Trophoblast cell (in vitro differentiated cells and primary cell): ENCODE data around the gene PHF14.

ENCODE experiments used
- DNase-seq, 2 donors: peaks; one replicate each; pipeline ENCODE4 v3.0.0-alpha.2; 2016
- H2AFZ ChIP-seq: 2 replicates; pipeline ENCODE4 v1.6.1; 2013; ENCODE audit warnings: low read length, moderate library complexity, mild to moderate bottlenecking; ENCODE audit not compliant: insufficient read depth, poor library complexity
- H2AK5ac ChIP-seq: 2 replicates; pipeline ENCODE4 v1.6.1; 2013; ENCODE audit warnings: mild to moderate bottlenecking, low read length
- H2BK120ac ChIP-seq: 2 replicates; pipeline ENCODE4 v1.6.1; 2013; ENCODE audit warnings: low read length, mild to moderate bottlenecking, moderate library complexity; ENCODE audit not compliant: insufficient read depth, poor library complexity
- H2BK12ac ChIP-seq: 2 replicates; pipeline ENCODE4 v1.6.1; 2013; ENCODE audit warnings: mild to moderate bottlenecking, low read length, moderate library complexity
- H2BK5ac ChIP-seq: 2 replicates; pipeline ENCODE4 v1.6.1; 2013; ENCODE audit warnings: low read length, low read depth, moderate library complexity, mild to moderate bottlenecking; ENCODE audit not compliant: poor library complexity
- H3K14ac ChIP-seq: 2 replicates; pipeline ENCODE4 v1.6.1; 2013; ENCODE audit warnings: mild to moderate bottlenecking, low read length
- H3K18ac ChIP-seq: 2 replicates; pipeline ENCODE4 v1.6.1; 2013; ENCODE audit warnings: mild to moderate bottlenecking, low read length
- H3K23ac ChIP-seq: 2 replicates; pipeline ENCODE4 v1.6.1; 2013; ENCODE audit warnings: low read length
- H3K27ac ChIP-seq: 2 replicates; pipeline ENCODE4 v1.5.1; 2013; ENCODE audit warnings: low read depth, mild to moderate bottlenecking, inconsistent platforms, low read length, moderate library complexity
- H3K27me3 ChIP-seq: 2 replicates; pipeline ENCODE4 v1.6.1; 2013; ENCODE audit warnings: inconsistent platforms, mild to moderate bottlenecking, low read length, moderate library complexity; ENCODE audit not compliant: insufficient read depth
- H3K36me3 ChIP-seq, 2 experiments: 1 replicate in 1 of 2; 2 replicates in 1 of 2; pipeline ENCODE4 v1.6.1; 2013; ENCODE audit warnings: low read length in 2 of 2, mild to moderate bottlenecking in 2 of 2, moderate library complexity in 1 of 2; ENCODE audit not compliant: insufficient read depth in 2 of 2, control insufficient read depth in 1 of 2
- H3K4ac ChIP-seq: 2 replicates; pipeline ENCODE4 v1.6.1; 2013; ENCODE audit warnings: low read depth, mild to moderate bottlenecking, low read length, moderate library complexity
- H3K4me1 ChIP-seq, 2 experiments: 1 replicate in 1 of 2; 2 replicates in 1 of 2; pipeline ENCODE4 v1.6.1; 2013; ENCODE audit warnings: low read length in 2 of 2, mild to moderate bottlenecking in 2 of 2, moderate library complexity in 1 of 2; ENCODE audit not compliant: insufficient read depth in 2 of 2, control insufficient read depth in 1 of 2
- H3K4me2 ChIP-seq: 2 replicates; pipeline ENCODE4 v1.6.1; 2013; ENCODE audit warnings: inconsistent platforms, mild to moderate bottlenecking, low read length, moderate library complexity
- H3K4me3 ChIP-seq: 2 replicates; pipeline ENCODE4 v1.5.1; 2013; ENCODE audit warnings: mild to moderate bottlenecking, low read depth, low read length, inconsistent platforms
- H3K79me1 ChIP-seq: one replicate; pipeline ENCODE4 v1.6.1; 2013; ENCODE audit warnings: low read length
- H3K79me2 ChIP-seq: 2 replicates; pipeline ENCODE4 v1.6.1; 2013; ENCODE audit warnings: low read length, mild to moderate bottlenecking; ENCODE audit not compliant: control insufficient read depth, insufficient read depth, poor library complexity
- H3K9ac ChIP-seq: 2 replicates; pipeline ENCODE4 v1.6.1; 2013; ENCODE audit warnings: mild to moderate bottlenecking, low read length
- H3K9me3 ChIP-seq: 2 replicates; pipeline ENCODE4 v1.6.1; 2013; ENCODE audit warnings: low read depth, mild to moderate bottlenecking, control low read depth, inconsistent platforms, low read length; ENCODE audit not compliant: insufficient read depth
- H4K12ac ChIP-seq: 2 replicates; pipeline ENCODE4 v1.6.1; 2013; ENCODE audit warnings: low read depth, mild to moderate bottlenecking, low read length, moderate library complexity
- H4K8ac ChIP-seq: 2 replicates; pipeline ENCODE4 v1.6.1; 2013; ENCODE audit warnings: low read depth, mild to moderate bottlenecking, low read length, moderate library complexity
- H4K91ac ChIP-seq: one replicate; pipeline ENCODE4 v1.6.1; 2013; ENCODE audit warnings: low read depth, mild to moderate bottlenecking, low read length, moderate library complexity
- WGBS: extraction: QIAGEN DNeasy Blood & Tissue Kit; methylation state at CpG from one replicate; pipeline ENCODE4 v1.1.7; 2013; ENCODE audit warnings: missing lambda C conversion rate; ENCODE audit not compliant: insufficient read length, insufficient coverage; ENCODE audit errors: extremely low coverage; 5-methylcytosine and 5-hydroxymethylcytosine counted together

The PHF14 gene

GRCh38 chr7:11212080-11212711, 238.5 kb downstream of the PHF14 start:
- Histone ChIP-seq H3K9me3 (no peaks in the 10 kb centered on the region), H2BK5ac (no peak overlapping the region), H3K4ac (no peak overlapping the region), H3K4me3 (no peak overlapping the region), H3K79me2 (peaks cover 2% of the 10 kb centered on the region), H3K18ac (no peak overlapping the region), H2AFZ (no peak overlapping the region), H3K4me1 (peaks cover 4 to 5% of the 10 kb centered on the region in 2 experiments), H3K27me3 (no peaks in the 10 kb centered on the region), H3K79me1 (peaks cover 4% of the 10 kb centered on the region), H3K27ac (no peak overlapping the region), H3K4me2 (no peak overlapping the region), H2BK12ac (no peak overlapping the region), H3K23ac (no peak overlapping the region), H2BK120ac (peak overlapping the region; percentile 76), H3K14ac (no peak overlapping the region), H3K9ac (no peak overlapping the region), H4K12ac (no peak overlapping the region), H4K8ac (peak overlapping the region; percentile 60), H4K91ac (peak overlapping the region; percentile 37), H2AK5ac (no peak overlapping the region), H3K36me3 (no peaks in the 10 kb centered on the region)
- WGBS, result no CpG with 5 or more reads among the region's 4 CpGs
- DNase-seq, result peak; percentile 27 to 82

- no peak overlapping the region for H4K12ac ChIP-seq
- no CpG with 5 or more reads among the region's 1 CpG for WGBS
- no peak overlapping the region for H2AK5ac ChIP-seq
- H3K9me3 ChIP-seq, result no peaks in the 10 kb centered on the region
- peaks cover 4 to 5% of the 10 kb centered on the region in 2 experiments for H3K4me1 ChIP-seq
- peak in 1 of 2 donors; percentile 44 for DNase-seq
- no peaks in the 10 kb centered on the region for H3K27me3 ChIP-seq
- H2BK5ac ChIP-seq, result no peak overlapping the region
- H4K8ac ChIP-seq, result no peak overlapping the region
- no peak overlapping the region for H3K4ac ChIP-seq
- H3K4me2 ChIP-seq, result no peak overlapping the region
- no peaks in the 10 kb centered on the region for H3K36me3 ChIP-seq
- no peak overlapping the region for H3K27ac ChIP-seq
- H2BK12ac ChIP-seq, result no peak overlapping the region
- no peak overlapping the region for H3K4me3 ChIP-seq
- H4K91ac ChIP-seq, result no peak overlapping the region
- H2BK120ac ChIP-seq, result no peak overlapping the region
- H3K79me1 ChIP-seq, result peaks cover 4% of the 10 kb centered on the region
- H2AFZ ChIP-seq, result no peak overlapping the region
- H3K79me2 ChIP-seq, result peaks cover 2% of the 10 kb centered on the region
- H3K9ac ChIP-seq, result no peak overlapping the region
- H3K14ac ChIP-seq, result no peak overlapping the region
- no peak overlapping the region for H3K23ac ChIP-seq
- H3K18ac ChIP-seq, result no peak overlapping the region
Observed at GRCh38 chr7:11212816-11213215, 239.1 kb downstream of the PHF14 start.

DNA sequence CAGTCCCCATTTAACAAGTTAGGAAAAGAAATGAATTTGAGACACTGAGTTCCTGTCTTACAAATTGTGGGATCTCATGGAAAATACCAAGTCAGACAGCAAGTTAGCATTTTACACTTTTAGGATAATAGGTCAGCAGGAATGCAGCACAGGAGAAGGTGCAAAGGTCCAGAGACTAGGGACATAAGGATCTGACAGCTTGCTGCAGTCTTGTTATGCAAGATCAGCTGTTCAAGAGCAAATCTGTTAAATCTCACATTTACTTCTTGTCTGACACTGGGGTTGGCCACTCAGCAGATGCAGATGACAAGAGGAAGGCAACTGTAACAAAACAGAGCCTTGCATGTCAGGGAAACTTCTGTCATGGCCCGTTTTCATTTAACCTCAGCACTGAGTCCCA, 239.6 kb downstream of the PHF14 start:
- no CpG with 5 or more reads among the region's 1 CpG for WGBS
- no peak overlapping the region for H3K27ac ChIP-seq
- H2AK5ac ChIP-seq, result no peak overlapping the region
- H2BK12ac ChIP-seq, result no peak overlapping the region
- H3K23ac ChIP-seq, result no peak overlapping the region
- no peak overlapping the region for H3K4me3 ChIP-seq
- H2BK5ac ChIP-seq, result no peak overlapping the region
- no peak overlapping the region for H3K4me2 ChIP-seq
- H3K4ac ChIP-seq, result no peak overlapping the region
- H3K9me3 ChIP-seq, result no peaks in the 10 kb centered on the region
- DNase-seq, result peak in 1 of 2 donors; percentile 16
- no peaks in the 10 kb centered on the region for H3K36me3 ChIP-seq
- no peak overlapping the region for H2BK120ac ChIP-seq
- H4K12ac ChIP-seq, result no peak overlapping the region
- H3K4me1 ChIP-seq, result peaks cover 4 to 5% of the 10 kb centered on the region in 2 experiments
- H3K18ac ChIP-seq, result no peak overlapping the region
- H2AFZ ChIP-seq, result no peak overlapping the region
- H4K91ac ChIP-seq, result no peak overlapping the region
- H3K14ac ChIP-seq, result no peak overlapping the region
- no peaks in the 10 kb centered on the region for H3K27me3 ChIP-seq
- H3K9ac ChIP-seq, result no peak overlapping the region
- no peak overlapping the region for H4K8ac ChIP-seq
- H3K79me1 ChIP-seq, result peaks cover 4% of the 10 kb centered on the region
- H3K79me2 ChIP-seq, result peaks cover 2% of the 10 kb centered on the region

GRCh38 chr7:11216276-11216675, 242.6 kb downstream of the PHF14 start:
- Histone ChIP-seq H4K91ac (no peak overlapping the region), H3K27ac (no peak overlapping the region), H3K4me3 (no peak overlapping the region), H2BK120ac (no peak overlapping the region), H2BK5ac (no peak overlapping the region), H3K36me3 (no peaks in the 10 kb centered on the region), H2AK5ac (no peak overlapping the region), H3K23ac (no peak overlapping the region), H3K14ac (no peak overlapping the region), H3K4ac (no peak overlapping the region), H3K9me3 (no peaks in the 10 kb centered on the region), H4K8ac (no peak overlapping the region), H3K79me1 (peaks cover 4% of the 10 kb centered on the region), H3K9ac (no peak overlapping the region), H3K4me1 (peaks cover 4 to 5% of the 10 kb centered on the region in 2 experiments), H2BK12ac (no peak overlapping the region), H2AFZ (no peak overlapping the region), H3K79me2 (peaks cover 2% of the 10 kb centered on the region), H3K4me2 (no peak overlapping the region), H3K27me3 (no peaks in the 10 kb centered on the region), H4K12ac (no peak overlapping the region), H3K18ac (no peak overlapping the region)
- no CpG with 5 or more reads among the region's 2 CpGs for WGBS
- DNase-seq, result no peak
